Measurements from ENCODE around the gene ZNF440.

DNA sequence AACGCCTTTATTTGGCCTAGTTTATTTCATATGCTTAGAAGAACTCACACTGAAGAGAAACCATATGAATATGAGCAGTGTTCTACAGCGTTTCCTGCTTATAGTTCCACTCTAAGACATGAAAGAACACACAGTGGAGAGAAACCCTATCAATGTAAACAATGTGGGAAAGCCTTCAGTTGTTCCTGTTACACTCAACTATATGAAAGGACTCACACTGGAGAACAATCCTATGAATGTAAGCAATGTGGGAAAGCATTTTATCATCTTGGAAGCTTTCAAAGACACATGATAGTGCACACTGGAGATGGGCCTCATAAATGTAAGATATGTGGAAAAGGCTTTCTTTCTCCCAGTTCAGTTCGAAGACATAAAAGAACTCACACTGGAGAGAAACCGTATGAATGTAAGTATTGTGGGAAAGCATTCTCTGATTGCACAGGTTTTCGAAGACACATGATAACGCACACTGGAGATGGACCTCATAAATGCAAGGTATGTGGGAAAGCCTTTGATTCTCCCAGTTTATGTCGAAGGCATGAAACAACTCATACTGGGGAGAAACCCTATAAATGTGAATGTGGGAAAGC lies 33.5 kb upstream of the ZNF440 start:
- no peak for TF ChIP-seq EZH2phosphoT487 (IDR thresholded peaks at IDR 0.05; ENCODE audit: insufficient read depth, low read depth)
- TF ChIP-seq EZH2 (IDR thresholded peaks at IDR 0.05; ENCODE audit: insufficient read depth, poor library complexity, severe bottlenecking): no peak

Measured in GM23248 (cell line).